HG03064 (cell line): ENCODE results near the gene FTCD.

Experiments used
- ATAC-seq: cut with Tn5 transposase; IDR thresholded peaks from one replicate; pipeline ENCODE4 v1.9.1; 2021; ENCODE audit warnings: low read depth; ENCODE audit not compliant: unreplicated experiment

Gene FTCD

DNA sequence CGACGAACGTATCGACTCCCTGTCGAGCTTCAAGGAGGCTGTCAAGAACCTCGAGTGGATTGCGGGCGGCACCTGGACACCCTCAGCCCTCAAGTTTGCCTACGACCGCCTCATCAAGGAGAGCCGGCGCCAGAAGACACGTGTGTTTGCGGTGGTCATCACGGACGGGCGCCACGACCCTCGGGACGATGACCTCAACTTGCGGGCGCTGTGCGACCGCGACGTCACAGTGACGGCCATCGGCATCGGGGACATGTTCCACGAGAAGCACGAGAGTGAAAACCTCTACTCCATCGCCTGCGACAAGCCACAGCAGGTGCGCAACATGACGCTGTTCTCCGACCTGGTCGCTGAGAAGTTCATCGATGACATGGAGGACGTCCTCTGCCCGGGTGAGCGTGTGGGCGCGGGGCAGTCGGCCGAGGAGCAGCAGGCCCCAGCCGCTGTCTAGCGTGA, 29.5 kb downstream of the FTCD start:
- no peak for ATAC-seq

DNA sequence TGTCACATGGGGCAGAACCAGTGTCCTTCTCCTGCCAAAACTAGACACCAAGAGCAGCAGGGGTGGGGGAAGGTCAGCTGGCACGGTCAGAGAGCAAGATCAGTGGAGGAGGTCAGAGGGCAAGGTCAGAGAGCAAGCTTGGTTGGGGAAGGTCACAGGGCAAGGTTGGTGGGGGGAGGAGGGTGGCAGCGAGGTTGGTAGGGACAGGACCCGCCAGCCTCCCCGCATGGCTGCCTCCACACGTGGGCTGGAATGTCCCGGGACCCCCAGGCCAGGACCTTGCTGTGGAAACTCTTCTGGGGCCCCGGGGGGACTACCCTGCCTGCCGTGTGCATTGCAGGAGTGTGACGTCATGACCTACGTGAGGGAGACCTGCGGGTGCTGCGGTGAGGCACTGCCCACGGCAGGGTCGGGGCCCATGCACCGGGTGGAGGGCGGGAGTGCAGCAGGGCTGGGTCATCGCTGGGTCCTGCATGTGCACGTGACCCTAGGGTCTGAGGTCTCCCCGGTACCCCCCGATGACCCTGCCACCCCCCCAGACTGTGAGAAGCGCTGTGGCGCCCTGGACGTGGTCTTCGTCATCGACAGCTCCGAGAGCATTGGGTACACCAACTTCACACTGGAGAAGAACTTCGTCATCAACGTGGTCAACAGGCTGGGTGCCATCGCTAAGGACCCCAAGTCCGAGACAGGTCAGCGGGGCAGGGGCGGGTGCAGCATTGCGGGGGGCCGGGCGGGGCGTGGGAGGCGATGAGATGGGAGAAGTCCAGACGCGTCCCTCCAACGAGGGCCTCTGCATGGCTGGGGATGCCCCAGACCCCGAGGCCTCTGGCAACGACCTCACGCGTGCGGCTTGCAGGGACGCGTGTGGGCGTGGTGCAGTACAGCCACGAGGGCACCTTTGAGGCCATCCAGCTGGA, 30.2 kb downstream of the FTCD start:
- no peak for ATAC-seq

DNA sequence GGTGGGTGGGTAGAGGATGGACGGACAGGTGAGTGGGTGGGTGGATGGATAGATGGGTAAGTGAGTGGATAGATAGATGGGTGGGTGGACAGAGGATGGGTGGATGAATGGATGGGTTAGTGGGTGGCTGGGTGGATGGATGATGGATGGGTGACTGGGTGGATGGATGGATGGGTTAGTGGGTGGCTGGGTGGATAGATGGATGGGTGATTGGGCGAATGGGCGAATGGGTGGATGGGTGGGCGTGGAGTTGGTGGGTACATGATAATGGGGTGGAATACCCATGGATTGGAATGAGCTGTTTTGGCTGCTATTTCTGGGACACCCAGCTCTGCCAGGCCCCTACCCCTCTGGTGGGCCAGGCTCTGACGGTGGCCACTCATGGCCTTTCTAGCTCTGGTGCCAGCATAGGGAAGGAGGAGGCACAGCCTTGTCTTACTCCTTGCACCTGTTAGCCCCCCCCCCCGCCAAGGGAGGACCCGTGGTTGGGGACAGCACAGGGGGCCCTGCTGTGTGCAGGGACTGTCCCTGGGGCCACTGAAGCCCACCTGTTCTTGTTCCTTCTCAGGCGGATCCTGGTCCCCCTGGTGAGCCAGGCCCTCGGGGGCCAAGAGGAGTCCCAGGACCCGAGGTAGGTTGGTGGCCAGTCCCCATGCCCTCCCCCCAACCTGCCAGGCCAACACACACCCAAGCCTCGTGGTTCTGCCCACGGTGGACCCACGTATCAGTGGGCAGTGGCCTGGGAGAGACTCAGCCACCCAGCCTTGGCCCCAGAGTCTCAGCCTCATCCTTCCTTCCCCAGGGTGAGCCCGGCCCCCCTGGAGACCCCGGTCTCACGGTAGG, 31.1 kb downstream of the FTCD start:
- no peak for ATAC-seq

DNA sequence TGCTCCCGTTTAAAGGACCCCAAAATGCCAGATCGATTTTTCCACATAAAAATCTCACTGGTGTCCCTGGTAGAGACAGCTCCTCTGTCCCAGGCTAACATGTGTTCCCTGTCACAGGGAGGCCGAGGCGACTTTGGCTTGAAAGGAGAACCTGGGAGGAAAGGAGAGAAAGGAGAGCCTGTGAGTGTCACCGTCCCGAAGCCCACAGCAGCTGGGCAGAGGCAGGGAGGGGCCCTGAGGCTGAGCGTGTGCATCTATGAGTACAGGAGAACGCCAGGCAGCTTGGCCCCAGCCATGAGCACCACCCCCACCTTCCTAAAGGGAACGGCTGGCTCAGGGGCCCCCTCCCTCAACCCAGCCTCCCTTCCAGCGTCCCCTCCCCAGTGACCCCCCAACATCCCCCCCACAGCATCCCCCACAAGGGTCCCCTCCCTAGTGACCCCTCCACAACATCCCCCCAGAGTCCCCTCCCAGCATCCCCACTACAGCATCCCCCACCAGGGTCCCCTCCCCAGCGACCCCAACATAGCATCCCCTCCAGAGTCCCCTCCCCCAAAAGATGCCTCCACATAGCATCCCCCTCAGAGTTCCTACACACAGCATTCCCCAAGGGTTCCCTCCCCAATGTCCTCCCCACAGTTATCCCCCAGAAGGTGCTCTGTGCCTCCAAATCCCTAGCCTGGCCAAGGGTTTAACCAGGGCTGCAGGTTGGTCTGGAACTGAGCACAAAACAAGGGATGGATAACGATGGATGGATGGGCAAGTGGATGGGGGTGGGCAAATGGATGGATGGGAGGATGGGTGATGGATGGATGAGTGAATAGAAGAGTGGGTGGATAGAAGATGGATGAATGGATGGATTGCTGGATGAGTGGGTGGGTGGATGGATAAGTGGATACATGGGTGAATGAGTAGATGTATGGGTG, 32.4 kb downstream of the FTCD start:
- no peak for ATAC-seq

DNA sequence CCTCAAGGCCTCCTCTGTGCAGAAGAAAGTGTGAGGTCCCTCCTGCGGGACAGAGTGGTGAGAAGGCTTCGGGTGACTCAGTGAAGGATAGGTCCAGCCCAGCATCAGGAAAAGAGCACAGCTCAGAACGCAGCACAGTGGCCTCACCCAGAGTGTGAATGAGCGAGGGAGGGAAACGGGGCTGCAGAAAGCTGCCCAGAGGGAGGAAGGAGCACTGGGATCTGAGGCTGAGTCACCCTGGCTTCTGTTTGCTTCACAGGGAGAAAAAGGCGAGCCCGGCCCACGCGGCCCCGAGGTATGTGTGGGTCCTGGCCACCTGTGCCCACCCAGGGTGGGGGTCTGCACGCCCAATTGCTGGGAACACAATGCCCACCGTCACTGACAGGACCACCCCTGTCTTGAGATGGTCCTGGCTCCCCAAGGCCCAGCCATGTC, 33.1 kb downstream of the FTCD start:
- no peak for ATAC-seq

DNA sequence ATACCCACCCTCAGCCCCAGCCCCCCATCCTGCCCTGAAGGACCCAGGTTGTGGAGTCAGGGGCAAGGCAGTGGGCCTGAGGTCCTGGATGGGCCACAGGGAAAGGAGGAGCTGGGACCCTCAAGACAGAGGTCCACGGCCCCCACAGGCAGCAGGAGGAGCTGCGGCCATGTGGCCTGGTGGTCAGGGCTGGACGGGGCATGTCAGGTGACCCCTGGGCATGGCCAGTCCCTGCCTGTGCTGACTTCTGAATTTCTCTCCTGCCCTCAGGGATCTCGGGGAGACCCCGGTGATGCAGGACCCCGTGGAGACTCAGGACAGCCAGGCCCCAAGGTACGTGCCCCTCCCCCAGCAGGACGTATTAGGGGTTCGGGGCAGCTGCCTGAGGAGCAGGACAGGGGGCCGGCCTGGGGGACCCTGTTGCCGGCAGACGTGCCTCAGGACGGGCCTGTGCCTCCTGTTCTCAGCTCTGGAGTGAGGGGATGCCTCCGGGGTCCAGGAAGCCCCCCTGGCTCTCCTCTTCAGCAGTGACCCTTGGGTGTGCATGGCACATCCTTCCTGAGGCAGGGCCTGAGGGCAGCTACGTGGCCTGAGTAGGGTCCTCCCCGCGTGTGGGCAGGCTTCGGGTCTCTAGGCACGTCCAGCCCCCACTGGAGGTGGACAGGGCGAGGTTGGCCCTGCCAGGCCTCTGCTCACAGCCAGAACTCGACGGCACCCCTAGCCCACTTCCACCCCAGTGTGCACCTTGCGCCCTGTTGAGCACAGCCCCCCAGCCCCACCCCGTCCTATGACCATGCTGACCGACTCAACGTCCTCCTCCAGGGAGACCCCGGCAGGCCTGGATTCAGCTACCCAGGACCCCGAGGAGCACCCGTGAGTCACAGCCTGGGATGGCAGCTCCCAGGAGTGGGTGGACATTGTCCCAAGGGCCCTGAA, 33.8 kb downstream of the FTCD start:
- no peak for ATAC-seq

DNA sequence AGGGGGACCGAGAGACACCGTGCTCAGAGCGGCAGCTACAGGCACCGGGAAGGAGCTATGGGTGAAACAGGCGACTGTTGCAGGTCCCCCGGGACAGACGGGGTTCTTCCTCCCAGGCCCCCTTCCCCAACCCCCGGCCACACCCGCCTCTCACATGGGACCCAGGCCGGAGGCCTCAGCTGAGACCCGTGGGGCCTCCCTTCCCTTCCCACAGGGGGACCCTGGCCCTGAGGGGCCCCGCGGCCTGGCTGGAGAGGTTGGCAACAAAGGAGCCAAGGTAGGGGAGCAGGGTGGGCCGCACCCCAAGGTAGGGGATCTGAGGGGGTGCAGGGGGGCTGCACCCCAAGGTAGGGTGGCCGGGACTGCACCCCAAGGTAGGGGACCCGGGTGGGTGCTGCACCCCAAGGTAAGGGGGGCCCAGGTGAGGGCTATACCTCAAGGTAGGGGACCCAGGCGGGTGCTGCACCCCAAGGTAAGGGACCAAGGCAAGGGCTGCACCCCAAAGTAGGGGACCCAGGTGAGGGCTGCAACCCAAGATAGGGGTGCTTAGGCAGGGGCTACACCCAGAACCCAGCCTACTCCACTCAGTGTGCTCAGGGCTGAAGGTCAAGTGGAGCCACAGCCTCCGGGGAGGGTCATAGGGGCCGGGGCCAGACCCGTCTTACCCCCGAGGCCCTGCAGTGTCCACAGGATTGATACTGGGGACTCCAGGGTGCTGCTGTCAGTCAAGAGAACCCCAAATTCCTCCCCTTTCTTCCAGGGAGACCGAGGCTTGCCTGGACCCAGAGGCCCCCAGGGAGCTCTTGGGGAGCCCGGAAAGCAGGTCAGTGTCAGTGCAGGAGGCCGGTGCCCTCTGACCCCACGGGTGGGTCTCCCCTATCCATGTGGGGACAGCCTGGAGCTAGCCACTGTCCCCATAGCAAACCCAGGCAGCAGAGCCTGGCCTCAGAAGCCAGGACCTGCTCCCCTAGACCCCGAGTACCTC, 34.8 kb downstream of the FTCD start:
- ATAC-seq: no peak

DNA sequence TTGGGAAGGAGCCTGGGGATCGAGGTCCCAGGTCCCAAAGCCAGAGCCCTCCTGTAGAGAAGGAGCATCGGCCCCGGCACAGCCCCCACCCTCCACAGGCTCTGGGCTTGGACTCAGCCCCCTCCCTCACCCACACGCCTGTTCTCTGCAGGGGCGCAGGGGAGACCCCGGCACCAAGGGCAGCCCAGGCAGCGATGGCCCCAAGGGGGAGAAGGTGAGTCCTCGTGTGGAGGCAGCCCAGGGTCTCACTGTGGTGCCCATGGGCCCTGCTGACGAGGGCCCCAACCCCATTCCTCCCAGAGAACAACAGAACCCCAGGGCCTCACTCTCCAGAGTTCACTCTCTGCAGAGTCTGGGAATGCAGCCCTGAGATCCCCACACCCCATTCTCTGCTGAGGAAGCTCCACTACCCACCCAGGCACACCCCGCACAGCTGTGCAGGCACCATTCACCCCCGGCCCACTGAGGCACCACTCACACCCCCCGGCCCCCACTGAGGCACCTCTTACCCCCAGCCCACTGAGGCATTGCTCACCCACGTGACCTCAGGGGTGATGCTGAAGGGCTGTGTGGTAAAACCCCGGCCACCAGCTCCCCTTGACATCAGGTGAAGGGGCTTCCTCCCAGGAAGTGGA, 35.6 kb downstream of the FTCD start:
- no peak for ATAC-seq

DNA sequence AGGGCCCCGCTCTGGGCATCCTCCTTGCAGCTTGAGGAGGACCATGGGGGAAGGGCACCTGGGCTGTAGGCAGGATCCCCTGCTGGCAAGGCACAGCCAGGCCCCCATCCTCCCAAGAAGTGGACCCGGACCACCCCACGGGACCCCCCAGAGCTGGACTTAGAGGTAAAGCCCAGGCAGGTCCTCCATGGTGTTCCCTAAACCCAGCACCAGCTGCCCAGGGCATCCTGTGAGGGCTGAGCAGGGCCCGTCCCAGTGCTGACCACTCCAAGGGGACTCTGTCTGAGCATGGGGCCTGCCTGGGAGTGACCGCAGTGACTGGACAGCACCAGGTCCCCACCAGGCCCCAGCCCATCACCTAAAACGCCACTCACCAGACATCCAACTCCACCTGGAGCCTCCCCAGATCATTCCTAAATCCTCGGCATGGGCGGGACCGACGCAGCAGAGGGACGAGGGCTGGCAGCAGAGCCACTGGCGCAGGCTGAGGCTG, 36.2 kb downstream of the FTCD start:
- ATAC-seq: no peak

DNA sequence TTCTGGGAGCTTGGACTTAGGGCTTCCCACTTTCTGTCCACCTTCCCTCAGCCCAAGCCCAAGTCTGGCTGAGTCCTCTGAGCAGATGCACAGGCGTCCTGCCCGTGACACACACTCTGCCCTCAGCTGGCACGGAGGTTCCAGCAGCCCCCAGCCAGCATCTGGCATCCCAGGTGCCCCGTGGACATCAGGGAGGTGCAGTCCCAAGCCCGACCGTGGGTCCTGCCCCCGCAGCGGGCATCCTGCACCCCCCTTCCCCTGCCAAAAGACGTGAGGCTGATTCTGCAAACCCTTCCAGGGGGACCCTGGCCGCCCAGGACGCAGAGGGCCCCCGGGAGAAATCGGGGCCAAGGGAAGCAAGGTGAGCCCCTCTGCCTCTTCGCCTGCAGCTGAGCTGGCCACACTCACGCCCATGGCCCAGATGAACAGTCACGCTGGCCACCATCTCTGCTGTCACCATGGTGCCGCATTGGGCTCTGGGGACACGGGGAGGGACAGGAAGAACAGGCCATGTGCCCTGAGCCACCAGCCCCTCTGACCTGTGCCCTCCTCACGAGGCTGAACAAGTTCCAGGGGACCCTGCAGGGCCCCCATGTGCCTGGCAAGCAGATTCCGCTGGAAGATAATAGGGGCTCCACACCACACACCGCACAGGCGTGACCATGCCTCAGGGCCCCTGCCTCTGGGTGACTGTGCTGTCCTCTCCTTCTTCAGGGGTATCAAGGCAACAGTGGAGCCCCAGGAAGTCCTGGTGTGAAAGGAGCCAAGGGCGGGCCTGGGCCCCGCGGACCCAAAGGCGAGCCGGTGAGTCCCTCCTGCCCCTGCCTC, 36.8 kb downstream of the FTCD start:
- no peak for ATAC-seq

DNA sequence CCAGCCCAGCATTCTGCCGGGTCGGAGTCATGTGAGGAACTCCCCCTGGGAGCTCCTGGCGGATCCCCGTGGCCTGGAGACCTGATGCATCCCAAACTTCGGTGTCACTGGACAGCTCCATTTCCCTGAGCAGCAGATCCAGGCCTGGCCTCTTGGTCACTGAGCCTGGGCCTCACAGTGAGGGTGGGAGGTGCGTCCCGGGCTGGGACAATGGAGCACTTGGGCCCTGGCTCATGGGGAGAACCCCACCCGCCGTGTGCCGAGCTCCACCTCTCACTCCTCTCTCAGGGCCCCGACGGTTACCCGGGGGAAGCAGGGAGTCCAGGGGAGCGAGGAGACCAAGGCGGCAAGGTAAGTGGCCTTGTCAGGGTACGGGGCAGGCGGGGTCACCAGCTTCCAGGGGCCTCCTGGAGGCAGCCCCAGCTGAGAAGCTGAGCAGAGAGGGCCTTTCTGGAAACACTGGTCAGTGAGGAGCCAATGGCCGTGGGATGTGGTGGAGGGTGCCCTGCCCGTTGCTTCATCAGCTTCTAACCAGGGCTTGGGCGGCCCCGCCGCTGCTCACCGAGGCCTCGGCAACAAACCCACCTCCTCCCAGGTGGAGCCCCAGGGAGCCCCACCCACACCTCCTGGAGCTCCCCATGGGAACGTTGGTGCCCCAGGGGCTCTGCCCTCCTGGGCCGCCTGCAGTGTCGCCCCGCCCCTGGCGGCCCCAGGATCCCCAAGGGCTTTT, 37.6 kb downstream of the FTCD start:
- no peak for ATAC-seq

DNA sequence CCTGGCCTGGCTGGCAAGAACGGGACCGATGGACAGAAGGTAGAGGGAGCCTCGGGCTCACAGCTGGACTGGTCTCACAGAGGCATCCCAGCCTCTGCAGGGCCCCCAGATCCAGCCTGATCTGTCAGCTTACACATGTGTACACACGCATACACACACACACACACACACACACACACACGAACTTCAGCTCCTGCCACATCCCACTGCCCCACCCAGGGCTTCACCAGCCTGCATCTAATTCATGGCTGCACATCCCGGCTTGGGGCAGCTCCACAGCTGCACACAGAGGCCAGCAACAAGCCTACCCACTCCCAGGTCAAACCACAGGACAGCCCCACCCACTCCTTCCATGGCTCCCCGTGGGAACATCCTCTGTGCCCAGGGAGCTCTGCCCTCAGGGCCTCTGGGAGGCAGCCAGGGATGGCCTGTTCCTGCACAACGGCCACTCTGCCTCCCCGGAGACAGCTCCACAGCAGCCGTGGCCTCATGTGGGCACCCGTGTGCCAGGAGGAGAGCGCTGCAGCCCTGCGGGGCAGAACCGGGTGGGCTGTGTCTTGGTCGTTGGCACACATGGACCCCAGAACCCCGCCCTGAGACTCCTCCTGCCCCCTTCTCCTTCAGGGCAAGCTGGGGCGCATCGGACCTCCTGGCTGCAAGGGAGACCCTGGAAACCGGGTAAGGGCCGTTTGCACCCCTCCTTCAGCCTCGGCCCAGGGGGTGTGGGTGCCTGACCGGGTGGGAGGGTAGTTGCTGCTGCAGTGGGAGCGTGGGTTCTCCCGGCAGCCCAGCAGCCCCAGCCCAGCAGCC, 38.4 kb downstream of the FTCD start:
- ATAC-seq: no peak

DNA sequence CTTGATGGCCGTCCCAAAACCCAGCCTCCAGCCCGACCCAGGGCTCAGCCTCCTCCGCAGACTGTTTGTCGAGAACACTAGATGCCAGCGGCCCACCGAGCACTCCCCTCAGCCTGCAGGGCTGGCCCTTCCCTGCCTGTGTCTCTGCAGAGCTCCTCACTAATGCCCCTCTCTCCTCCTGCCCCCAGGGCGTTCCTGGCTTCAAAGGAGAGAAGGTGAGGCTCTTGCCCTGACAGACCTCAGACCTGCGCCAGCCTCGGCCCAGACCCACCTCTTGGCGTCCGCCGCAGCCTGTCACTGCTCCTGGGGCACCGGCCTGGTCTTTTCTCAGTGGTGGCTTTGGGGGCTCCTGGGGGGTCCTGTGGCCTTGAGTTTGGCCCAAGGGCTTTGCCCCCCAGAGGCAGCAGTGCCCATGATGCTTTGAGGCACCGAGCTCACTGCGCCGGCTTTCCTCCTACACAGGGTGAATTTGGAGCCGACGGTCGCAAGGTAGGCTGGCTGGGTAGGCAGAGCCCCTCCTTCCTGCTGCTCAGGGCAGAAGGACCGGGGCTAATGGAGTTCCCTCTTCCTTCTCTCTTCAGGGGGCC, 39.1 kb downstream of the FTCD start:
- ATAC-seq: no peak

DNA sequence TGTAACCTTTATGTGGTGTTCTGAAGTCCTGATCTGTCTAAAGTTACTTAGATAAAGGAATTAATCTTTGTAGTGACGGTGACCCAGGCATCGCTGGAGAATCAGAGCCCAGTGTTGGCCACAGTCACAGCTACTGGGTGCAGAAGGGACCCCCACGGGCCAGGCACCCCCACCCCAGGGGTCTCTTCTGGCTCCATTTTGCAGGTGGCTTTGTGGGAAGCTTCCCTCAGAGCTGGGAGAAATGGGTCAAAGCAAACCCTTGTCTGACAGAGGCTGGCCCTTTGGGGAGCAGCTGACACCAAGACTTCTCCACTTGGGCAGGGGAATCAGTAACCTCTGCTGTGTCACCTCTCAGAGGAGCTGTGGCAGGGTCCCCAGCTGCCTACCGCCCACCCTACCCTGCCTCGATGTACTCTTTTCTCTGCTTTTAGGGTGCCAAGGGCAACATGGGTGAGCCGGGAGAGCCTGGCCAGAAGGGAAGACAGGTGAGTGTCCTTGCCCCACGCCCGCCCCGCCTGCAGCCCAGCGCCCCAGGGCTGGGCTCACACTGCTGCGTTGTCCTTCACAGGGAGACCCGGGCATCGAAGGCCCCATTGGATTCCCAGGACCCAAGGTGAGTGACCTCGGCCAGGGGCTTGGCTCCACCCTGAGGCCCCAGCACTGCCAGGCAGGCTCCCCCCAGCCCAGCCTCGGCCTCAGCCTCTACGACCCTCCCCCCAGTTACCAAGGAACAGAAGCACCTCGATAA, 39.8 kb downstream of the FTCD start:
- ATAC-seq: no peak
